GM23248 (cell line): ENCODE results near the gene SLAMF1. TPM values are rescaled to one million over a fixed set of nuclear protein-coding genes. Genes with fewer than 3 reads are reported as not detected.

Source experiments
- DNase-seq: peaks from one replicate; pipeline ENCODE4 v3.0.0-alpha.2; 2015
- H2AFZ ChIP-seq: fragments of 200-600 bp; sonication (generic); 2 replicates; pipeline ENCODE4 v1.6.1; 2016; ENCODE audit warnings: antibody characterized with exemption
- H3F3A ChIP-seq: fragments of 200-600 bp; sonication (generic); 2 replicates; pipeline ENCODE4 v1.6.1; 2016; ENCODE audit warnings: mild to moderate bottlenecking, antibody characterized with exemption, mixed run types; ENCODE audit not compliant: insufficient read depth
- H3K27ac ChIP-seq: fragments of 200-600 bp; sonication (generic); 2 replicates; pipeline ENCODE4 v1.5.1; 2016; ENCODE audit warnings: mild to moderate bottlenecking
- H3K27me3 ChIP-seq: fragments of 200-600 bp; sonication (generic); replicated peaks from 2 replicates; pipeline ENCODE4 v1.6.1; 2016; ENCODE audit warnings: mild to moderate bottlenecking; ENCODE audit not compliant: insufficient read depth
- H3K36me3 ChIP-seq: fragments of 200-600 bp; sonication (generic); 2 replicates; pipeline ENCODE4 v1.6.1; 2016; ENCODE audit warnings: low read depth, mild to moderate bottlenecking
- H3K4me1 ChIP-seq: fragments of 200-600 bp; sonication (generic); 2 replicates; pipeline ENCODE4 v1.6.1; 2016; ENCODE audit warnings: mild to moderate bottlenecking; ENCODE audit not compliant: insufficient read depth
- H3K4me2 ChIP-seq: fragments of 200-600 bp; sonication (generic); one replicate; pipeline ENCODE4 v1.6.1; 2016; ENCODE audit warnings: mild to moderate bottlenecking; ENCODE audit not compliant: unreplicated experiment
- H3K4me3 ChIP-seq: fragments of 200-600 bp; sonication (generic); 2 replicates; pipeline ENCODE4 v1.5.1; 2016; ENCODE audit warnings: mild to moderate bottlenecking
- H3K79me2 ChIP-seq: fragments of 200-600 bp; sonication (generic); 2 replicates; pipeline ENCODE4 v1.6.1; 2016; ENCODE audit warnings: mild to moderate bottlenecking; ENCODE audit not compliant: insufficient read depth
- H3K9ac ChIP-seq: fragments of 200-600 bp; sonication (generic); 2 replicates; pipeline ENCODE4 v1.6.1; 2016; ENCODE audit warnings: mild to moderate bottlenecking
- H3K9me2 ChIP-seq: fragments of 200-600 bp; sonication (generic); 2 replicates; pipeline ENCODE4 v1.6.1; 2016; ENCODE audit warnings: mixed run types, mild to moderate bottlenecking, moderate library complexity; ENCODE audit not compliant: insufficient read depth
- H3K9me3 ChIP-seq: fragments of 200-600 bp; sonication (generic); one replicate; pipeline ENCODE4 v1.6.1; 2017; ENCODE audit warnings: low read depth
- H4K20me1 ChIP-seq: fragments of 200-600 bp; sonication (generic); 2 replicates; pipeline ENCODE4 v1.6.0; 2016; ENCODE audit not compliant: insufficient read depth
- EZH2 ChIP-seq: fragments of 200-600 bp; sonication (generic); IDR thresholded peaks from 2 replicates; pipeline ENCODE4 v1.6.1; 2018; ENCODE audit warnings: antibody characterized with exemption, mild to moderate bottlenecking; ENCODE audit not compliant: insufficient read depth, poor library complexity, severe bottlenecking
- EZH2phosphoT487 ChIP-seq: fragments of 200-600 bp; sonication (generic); IDR thresholded peaks from 2 replicates; pipeline ENCODE4 v1.6.1; 2018; ENCODE audit warnings: antibody characterized with exemption, moderate library complexity, mild to moderate bottlenecking, low read depth; ENCODE audit not compliant: insufficient read depth
- WGBS, 2 experiments: methylation state at CpG; one replicate each; pipeline ENCODE4 v1.1.6; 2015 to 2017; ENCODE audit warnings: low lambda C conversion rate in 2 of 2, low coverage in 1 of 2; ENCODE audit errors: missing lambda C conversion rate in 2 of 2; 5-methylcytosine and 5-hydroxymethylcytosine counted together
- in situ Hi-C: fragments of 300-500 bp; cut with MboI; formaldehyde crosslinking; loops from 2 replicates; pipeline ENCODE4 v1.15.0; 2020
- polyA plus RNA-seq: library from polyadenylated mRNA; unstranded; fragments of >200 nt; fragmentation: Nextera tagmentation; extraction: Ambion mirVana; gene quantifications from 2 replicates; pipeline ENCODE4 v1.2.1, GENCODE V29; 2016
- total RNA-seq: library from RNA; depleted of rRNA; stranded (reverse); fragments of >200 nt; shearing (Covaris generic); gene quantifications from 2 replicates; pipeline ENCODE4 v1.2.3, GENCODE V29; 2014

Gene SLAMF1
- total and polyA plus RNA-seq, 2 experiments from 2014 or later, result not detected

- Histone ChIP-seq H3K4me2 (no peak overlapping the region), H3K4me1 (no peaks in the 10 kb centered on the region), H3K27ac (no peak overlapping the region), H4K20me1 (no peaks in the 10 kb centered on the region), H2AFZ (no peak overlapping the region), H3K27me3 (no peaks in the 10 kb centered on the region), H3K4me3 (no peak overlapping the region), H3K9me2 (no peaks in the 10 kb centered on the region), H3K36me3 (no peaks in the 10 kb centered on the region), H3F3A (no peaks in the 10 kb centered on the region), H3K9ac (no peak overlapping the region), H3K79me2 (no peaks in the 10 kb centered on the region), H3K9me3 (no peaks in the 10 kb centered on the region)
- WGBS, 2 experiments, result 37 to 40% methylated on average over 2 of the region's 2 CpGs
- in situ Hi-C loops, result no loop called here
- no peak for DNase-seq
- no peak for TF ChIP-seq EZH2phosphoT487
- TF ChIP-seq EZH2, result no peak
These were observed 6.3 kb downstream of the SLAMF1 start for GRCh38 chr1:160640359-160641123.

DNA sequence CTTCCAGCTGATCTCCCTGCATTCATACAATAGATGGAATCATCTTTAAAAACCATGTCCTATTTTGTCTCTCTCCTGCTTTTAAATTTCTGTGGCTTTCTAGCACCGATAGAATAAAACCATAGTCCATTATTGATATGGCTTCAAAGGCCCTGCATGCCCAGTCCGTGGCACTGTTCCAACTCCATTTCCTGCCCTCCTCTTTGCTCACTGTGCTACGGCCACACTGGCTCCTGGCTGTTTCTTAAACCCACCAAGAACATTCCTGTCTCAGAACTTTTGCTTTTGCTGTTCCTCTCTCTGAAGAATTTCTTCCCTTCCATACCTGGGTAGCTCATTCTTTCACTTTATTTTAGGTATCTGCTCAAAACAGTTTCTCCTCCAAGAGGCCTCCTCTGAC lies 7.2 kb downstream of the SLAMF1 start:
- no peaks in the 10 kb centered on the region for H3K36me3 ChIP-seq
- H3K9ac ChIP-seq, result no peak overlapping the region
- no peaks in the 10 kb centered on the region for H4K20me1 ChIP-seq
- H3K9me2 ChIP-seq, result no peaks in the 10 kb centered on the region
- H3K79me2 ChIP-seq, result no peaks in the 10 kb centered on the region
- H3K9me3 ChIP-seq, result no peaks in the 10 kb centered on the region
- no peak for DNase-seq
- no peak overlapping the region for H3K27ac ChIP-seq
- in situ Hi-C loops, result no loop called here
- 14 to 27% methylated on average over 3 of the region's 3 CpGs for WGBS, 2 experiments
- H3K27me3 ChIP-seq, result no peaks in the 10 kb centered on the region
- no peaks in the 10 kb centered on the region for H3F3A ChIP-seq
- H3K4me3 ChIP-seq, result no peak overlapping the region
- no peak overlapping the region for H3K4me2 ChIP-seq
- H2AFZ ChIP-seq, result no peak overlapping the region
- no peaks in the 10 kb centered on the region for H3K4me1 ChIP-seq
- no peak for TF ChIP-seq EZH2phosphoT487
- TF ChIP-seq EZH2, result no peak

- Histone ChIP-seq H3K9me3 (no peaks in the 10 kb centered on the region), H3K4me2 (no peak overlapping the region), H3K27ac (no peak overlapping the region), H3K4me3 (no peak overlapping the region), H3K9me2 (no peaks in the 10 kb centered on the region), H3K9ac (no peak overlapping the region), H3K79me2 (no peaks in the 10 kb centered on the region), H3K27me3 (no peaks in the 10 kb centered on the region), H3F3A (no peaks in the 10 kb centered on the region), H3K4me1 (no peaks in the 10 kb centered on the region), H4K20me1 (no peaks in the 10 kb centered on the region), H2AFZ (no peak overlapping the region), H3K36me3 (no peaks in the 10 kb centered on the region)
- TF ChIP-seq EZH2, result no peak
- TF ChIP-seq EZH2phosphoT487, result no peak
- in situ Hi-C loops, result no loop called here
- 48 to 59% methylated on average over 6 of the region's 6 CpGs for WGBS, 2 experiments
- DNase-seq, result no peak
These were observed 7.9 kb downstream of the SLAMF1 start for GRCh38 chr1:160638926-160639325.

GRCh38 chr1:160638540-160638857 lies 8.3 kb downstream of the SLAMF1 start:
- no peaks in the 10 kb centered on the region for H4K20me1 ChIP-seq
- H3K9ac ChIP-seq, result no peak overlapping the region
- no peak overlapping the region for H3K4me2 ChIP-seq
- no peaks in the 10 kb centered on the region for H3K9me2 ChIP-seq
- no peaks in the 10 kb centered on the region for H3K27me3 ChIP-seq
- H3K9me3 ChIP-seq, result no peaks in the 10 kb centered on the region
- no peak overlapping the region for H3K27ac ChIP-seq
- no peaks in the 10 kb centered on the region for H3K79me2 ChIP-seq
- no peak overlapping the region for H2AFZ ChIP-seq
- TF ChIP-seq EZH2phosphoT487, result no peak
- no peak for TF ChIP-seq EZH2
- no peaks in the 10 kb centered on the region for H3K4me1 ChIP-seq
- in situ Hi-C loops, result no loop called here
- no peaks in the 10 kb centered on the region for H3K36me3 ChIP-seq
- H3K4me3 ChIP-seq, result no peak overlapping the region
- H3F3A ChIP-seq, result no peaks in the 10 kb centered on the region
- DNase-seq, result no peak
- 25 to 27% methylated on average over 3 of the region's 3 CpGs for WGBS, 2 experiments
